ENCODE measurements around the gene EXT2.

EXT2 gene

DNA sequence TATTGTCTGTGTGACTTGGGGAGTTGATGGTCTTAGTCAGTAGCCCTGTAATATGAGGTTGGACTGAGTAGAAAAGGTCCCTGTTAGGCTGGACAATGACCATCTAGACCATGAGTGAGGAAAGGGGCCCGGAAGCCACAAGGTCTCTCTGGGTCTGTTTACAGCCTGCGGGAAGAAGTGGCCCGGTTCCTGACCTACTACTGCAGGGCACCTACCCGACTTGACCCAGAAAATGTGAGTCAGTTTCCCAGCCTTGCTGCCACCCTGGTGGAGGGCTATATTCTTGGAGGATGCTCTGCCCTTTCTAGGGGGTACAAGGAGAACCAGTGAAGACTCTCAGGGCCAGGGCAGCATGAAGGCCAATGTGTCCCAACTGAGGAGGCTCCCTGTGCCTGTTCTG lies 44.3 kb upstream of the EXT2 start:
- TF ChIP-seq FOXP2 (optimal IDR thresholded peaks at IDR 0.05; ENCODE audit: borderline replicate concordance, extremely low read depth, extremely low read length, insufficient read depth) (no peak), SIN3A (IDR thresholded peaks at IDR 0.05; ENCODE audit: borderline replicate concordance, insufficient read depth, low read length) (no peak), TAF1 (IDR thresholded peaks at IDR 0.05; ENCODE audit: borderline replicate concordance, insufficient read depth, low read length) (no peak), REST (IDR thresholded peaks at IDR 0.05; ENCODE audit: insufficient read depth in 1 of 2, low read depth in 2 of 2, low read length in 2 of 2) (no peak), POLR2AphosphoS5 (IDR thresholded peaks at IDR 0.05; ENCODE audit: low read depth, low read length) (no peak)

DNA sequence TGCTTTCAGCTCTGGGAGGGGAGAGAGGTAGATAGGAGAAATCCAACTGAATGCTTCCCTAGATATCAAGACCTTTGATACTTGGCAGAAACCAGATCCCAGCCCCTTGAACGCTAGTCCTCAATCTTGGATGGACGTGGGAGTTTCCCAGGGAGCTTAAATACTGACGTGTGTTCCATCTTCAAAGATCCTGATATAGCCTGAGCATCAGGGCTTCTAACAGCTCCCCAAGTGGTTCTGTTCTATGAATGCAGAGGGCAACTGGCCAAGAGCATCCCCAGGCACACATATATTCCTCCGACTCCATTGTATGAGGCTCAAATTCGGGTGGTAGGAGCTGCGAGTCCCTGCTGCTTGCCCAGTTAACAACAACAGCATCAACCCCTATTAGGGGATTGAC lies 38.1 kb upstream of the EXT2 start:
- no peak for TF ChIP-seq SIN3A (IDR thresholded peaks at IDR 0.05; ENCODE audit: borderline replicate concordance, insufficient read depth, low read length)
- TF ChIP-seq POLR2AphosphoS5 (IDR thresholded peaks at IDR 0.05; ENCODE audit: low read depth, low read length), result no peak
- TF ChIP-seq REST (IDR thresholded peaks at IDR 0.05; ENCODE audit: insufficient read depth in 1 of 2, low read depth in 2 of 2, low read length in 2 of 2), result no peak
- no peak for TF ChIP-seq FOXP2 (optimal IDR thresholded peaks at IDR 0.05; ENCODE audit: borderline replicate concordance, extremely low read depth, extremely low read length, insufficient read depth)
- TF ChIP-seq TAF1 (IDR thresholded peaks at IDR 0.05; ENCODE audit: borderline replicate concordance, insufficient read depth, low read length), result no peak

GRCh38 chr11:44058275-44058674 lies 37.2 kb upstream of the EXT2 start:
- no peak for TF ChIP-seq REST (IDR thresholded peaks at IDR 0.05; ENCODE audit: insufficient read depth in 1 of 2, low read depth in 2 of 2, low read length in 2 of 2)
- no peak for TF ChIP-seq FOXP2 (optimal IDR thresholded peaks at IDR 0.05; ENCODE audit: borderline replicate concordance, extremely low read depth, extremely low read length, insufficient read depth)
- no peak for TF ChIP-seq SIN3A (IDR thresholded peaks at IDR 0.05; ENCODE audit: borderline replicate concordance, insufficient read depth, low read length)
- no peak for TF ChIP-seq TAF1 (IDR thresholded peaks at IDR 0.05; ENCODE audit: borderline replicate concordance, insufficient read depth, low read length)
- no peak for TF ChIP-seq POLR2AphosphoS5 (IDR thresholded peaks at IDR 0.05; ENCODE audit: low read depth, low read length)

DNA sequence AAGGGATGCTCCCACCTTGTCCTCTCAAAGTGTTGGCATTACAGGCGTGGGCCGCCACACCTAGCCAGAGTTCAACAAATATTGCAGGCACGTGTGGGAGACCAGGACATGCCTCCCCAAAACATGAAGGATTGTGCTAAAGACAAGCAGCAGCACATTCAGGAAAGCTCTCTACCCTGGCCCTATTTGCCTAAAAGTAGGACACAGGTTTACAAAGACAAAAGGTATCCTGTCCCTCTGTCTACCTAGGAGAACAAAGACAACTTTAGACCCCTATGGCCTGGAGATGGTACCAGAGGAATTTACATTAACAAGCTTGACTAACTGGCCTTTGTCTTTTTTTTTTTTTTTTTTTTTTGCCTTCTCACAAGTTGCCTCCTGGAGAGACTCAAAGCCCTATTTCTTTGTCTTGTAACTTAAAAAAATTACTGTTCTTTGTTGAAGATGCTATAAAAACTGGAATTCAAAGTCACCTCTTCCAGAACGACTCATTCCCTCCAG lies 30.3 kb upstream of the EXT2 start:
- TF ChIP-seq REST (IDR thresholded peaks at IDR 0.05; ENCODE audit: insufficient read depth in 1 of 2, low read depth in 2 of 2, low read length in 2 of 2) (no peak), POLR2AphosphoS5 (IDR thresholded peaks at IDR 0.05; ENCODE audit: low read depth, low read length) (no peak), SIN3A (IDR thresholded peaks at IDR 0.05; ENCODE audit: borderline replicate concordance, insufficient read depth, low read length) (no peak), FOXP2 (optimal IDR thresholded peaks at IDR 0.05; ENCODE audit: borderline replicate concordance, extremely low read depth, extremely low read length, insufficient read depth) (no peak), TAF1 (IDR thresholded peaks at IDR 0.05; ENCODE audit: borderline replicate concordance, insufficient read depth, low read length) (no peak)
